ENCODE results near the gene GAL. TPM values are rescaled to one million over a fixed set of nuclear protein-coding genes. Genes with fewer than 3 reads are reported as not detected.

GAL gene
- total and polyA plus RNA-seq, 2 experiments from 2014 or later = 80.9 to 691 TPM

- TF ChIP-seq ZNF462 (CRISPR knock-in tag; IDR thresholded peaks at IDR 0.05) (no peak), CREB1 (CRISPR knock-in tag; IDR thresholded peaks at IDR 0.05; ENCODE audit: low read depth) (no peak), ETS1 (IDR thresholded peaks at IDR 0.05) (no peak), CTCF (conservative IDR thresholded peaks at IDR 0.05; ENCODE audit: low read depth in 2 of 2) (no peak), STAT1 (IDR thresholded peaks at IDR 0.05; ENCODE audit: unreplicated experiment) (no peak), NANOG (IDR thresholded peaks at IDR 0.05; ENCODE audit: borderline replicate concordance) (no peak), POLR2AphosphoS5 (IDR thresholded peaks at IDR 0.05; ENCODE audit: low read depth) (no peak), EZH2phosphoT487 (IDR thresholded peaks at IDR 0.05; ENCODE audit: unreplicated experiment) (no peak), EZH2 (IDR thresholded peaks at IDR 0.05; ENCODE audit: low read depth, unreplicated experiment) (no peak), REST (IDR thresholded peaks at IDR 0.05; ENCODE audit: unreplicated experiment) (no peak)
These were observed 23.3 kb upstream of the GAL start (continued) for GRCh38 chr11:68661014-68661413.

Measured in GM23338 (cell line).